K562 (cell line): Measurements from ENCODE around the gene LCE1F. TPM values are rescaled to one million over a fixed set of nuclear protein-coding genes. Genes with fewer than 3 reads are reported as not detected.
A peak's percentile ranks its signal among the peaks of the same experiment; 100 is the strongest.

Experiments
- ATAC-seq: fragments of 200-7000 bp; cut with Tn5 transposase; 3 replicates; pipeline ENCODE4 v1.9.1; 2020; ENCODE audit warnings: moderate library complexity
- BruUV-seq: library from RNA; stranded (reverse); fragments of 400-500 nt; replicated peaks from 2 replicates; lab custom pipeline; 2021; lab: Mats Ljungman, UMichigan
- CTCF ChIA-PET: fragments of 300-600 bp; formaldehyde crosslinking; extraction: SDS; loops from one replicate; lab custom pipeline; 2021; ENCODE audit warnings: low intra/inter-chr PET ratio; lab: Yijun Ruan, JAX
- POLR2A ChIA-PET: fragments of 300-600, 350-650 bp; sonication (Branson Sonifier 250); formaldehyde crosslinking; extraction: SDS; loops from one replicate; lab custom pipeline; 2021; ENCODE audit warnings: antibody characterized with exemption, inconsistent platforms; lab: Yijun Ruan, JAX
- DNase-seq, 4 experiments: peaks; one replicate each; pipeline versions ENCODE4 v3.0.0 to v3.0.0-alpha.2; 2011 to 2018; ENCODE audit warnings: low spot score in 3 of 4, mixed read lengths in 3 of 4; ENCODE audit errors: extremely low read depth in 1 of 4
- FAIRE-seq: peaks from 2 replicates; lab custom pipeline; 2011; peaks lifted over from hg19 to GRCh38; lab: Jason Lieb, UNC
- H2AFZ ChIP-seq: 2 replicates; pipeline ENCODE4 v1.6.0; 2011; ENCODE audit warnings: low read depth, low read length, control low read depth, inconsistent platforms
- H3K27ac ChIP-seq: fragments of 200-600 bp; 3 replicates; pipeline ENCODE4 v1.8.0; 2011; ENCODE audit warnings: low read depth, mild to moderate bottlenecking, control low read depth, inconsistent platforms, low read length, moderate library complexity, mixed read lengths; ENCODE audit errors: extremely low read depth
- H3K27me3 ChIP-seq, 2 experiments: fragments of 300-600 bp in 1 of 2; 2 replicates in 1 of 2; 3 replicates in 1 of 2; pipeline versions ENCODE4 v1.6.0 to v1.8.0; 2011; ENCODE audit warnings: inconsistent platforms in 2 of 2, low read length in 2 of 2, mild to moderate bottlenecking in 1 of 2, mixed read lengths in 1 of 2, moderate library complexity in 1 of 2; ENCODE audit not compliant: control insufficient read depth in 2 of 2, insufficient read depth in 2 of 2
- H3K36me3 ChIP-seq: fragments of 300-600 bp; 3 replicates; pipeline ENCODE4 v1.8.0; 2011; ENCODE audit warnings: mild to moderate bottlenecking, low read length, inconsistent platforms; ENCODE audit not compliant: control insufficient read depth, insufficient read depth
- H3K4me1 ChIP-seq, 2 experiments: fragments of 200-600 bp in 1 of 2; replicated peaks in 1 of 2; 2 replicates in 1 of 2; 3 replicates in 1 of 2; pipeline versions ENCODE4 v1.5.1 to v1.8.0; 2011; ENCODE audit warnings: inconsistent platforms in 2 of 2, low read length in 2 of 2, mild to moderate bottlenecking in 1 of 2, mixed read lengths in 1 of 2, moderate library complexity in 1 of 2; ENCODE audit not compliant: control insufficient read depth in 2 of 2, insufficient read depth in 2 of 2
- H3K4me2 ChIP-seq: 2 replicates; pipeline ENCODE4 v1.6.1; 2011; ENCODE audit warnings: low read length, control low read depth, inconsistent platforms, mixed read lengths; ENCODE audit not compliant: insufficient read depth
- H3K4me3 ChIP-seq: fragments of 200-600 bp; sonication (generic), shearing (Covaris generic); 2 replicates; pipeline ENCODE4 v1.5.1; 2016; ENCODE audit warnings: control low read depth, inconsistent platforms
- H3K79me2 ChIP-seq: fragments of 200-600 bp; 3 replicates; pipeline ENCODE4 v1.8.0; 2011; ENCODE audit warnings: low read length, inconsistent platforms; ENCODE audit not compliant: control insufficient read depth, insufficient read depth
- H3K9ac ChIP-seq, 2 experiments: 2 replicates each; pipeline versions ENCODE4 v1.6.0 to v1.6.1; 2011; ENCODE audit warnings: low read depth in 2 of 2, low read length in 2 of 2, control low read depth in 1 of 2, inconsistent platforms in 1 of 2, mild to moderate bottlenecking in 1 of 2, mixed read lengths in 1 of 2; ENCODE audit not compliant: insufficient read depth in 1 of 2
- H3K9me1 ChIP-seq: one replicate; pipeline ENCODE4 v1.6.0; 2011; ENCODE audit warnings: inconsistent platforms, mild to moderate bottlenecking, low read length, moderate library complexity; ENCODE audit not compliant: control insufficient read depth, insufficient read depth
- H3K9me3 ChIP-seq: replicated peaks from 2 replicates; pipeline ENCODE4 v1.5.1; 2011; ENCODE audit warnings: low read depth, low read length, inconsistent platforms; ENCODE audit not compliant: control insufficient read depth, insufficient read depth
- H4K20me1 ChIP-seq: replicated peaks from 2 replicates; pipeline ENCODE4 v1.6.1; 2011; ENCODE audit warnings: low read length, inconsistent platforms, mixed read lengths; ENCODE audit not compliant: control insufficient read depth, insufficient read depth
- TFE3 ChIP-seq: fragments of 450-650 bp; formaldehyde crosslinking; IDR thresholded peaks from 2 replicates; pipeline ENCODE4 v1.4.0; 2020; ENCODE audit warnings: mild to moderate bottlenecking, mixed read lengths
- ZNF232 ChIP-seq: sonication (generic); formaldehyde crosslinking; IDR thresholded peaks from 2 replicates; pipeline ENCODE4 v1.8.0; 2022; ENCODE audit warnings: mild to moderate bottlenecking, missing genetic modification reagents
- in situ Hi-C: fragments of 300-500 bp; cut with MboI; formaldehyde crosslinking; loops from 4 replicates; pipeline ENCODE4 v1.15.0; 2018; ENCODE audit warnings: inconsistent platforms, mixed read lengths
- intact Hi-C: fragments of 100-400 bp; cut with micrococcal nuclease; formaldehyde crosslinking; loops from 2 replicates; pipeline ENCODE4 v1.14.2; 2022
- polyA plus RNA-seq, 8 experiments: library from polyadenylated mRNA; depleted of rRNA in 4 of 8; stranded (reverse) in 5 of 8; unstranded in 3 of 8; fragments of >200 nt; fragmentation: Nextera tagmentation in 2 of 8; fragmentation: Illumina TruSeq in 1 of 8; extraction: Ambion mirVana in 2 of 8; extraction: Trizol in 1 of 8; gene quantifications; 2 replicates each; pipeline versions ENCODE4 v1.2.1 to v1.2.3, GENCODE V29; 2011 to 2014; ENCODE audit warnings: inconsistent platforms in 1 of 8, missing spikeins in 1 of 8
- total RNA-seq, 7 experiments: library from RNA; depleted of rRNA in 6 of 7; stranded (reverse); fragments of >200 nt in 6 of 7; fragmentation: Illumina TruSeq in 2 of 7; extraction: Trizol in 2 of 7; gene quantifications; 2 replicates each; pipeline versions ENCODE4 v1.2.1 to v1.2.3, GENCODE V29; 2011 to 2021; ENCODE audit warnings: low replicate concordance in 1 of 7

LCE1F gene
- total and polyA plus RNA-seq, 9 of the 15 experiments (the other 6 are each of a cell fraction or from before 2014, with no cell fraction given) = not detected

- Histone ChIP-seq H3K4me2 (no peak overlapping the region), H3K9ac (no peak overlapping the region), H3K27ac (no peak overlapping the region), H3K4me3 (no peak overlapping the region), H3K9me3 (no peaks in the 10 kb centered on the region), H2AFZ (no peak overlapping the region)
- POLR2A ChIA-PET = no interaction called here
- BruUV-seq = no TSS peak
- no peak for FAIRE-seq
- CTCF ChIA-PET = no interaction called here
- in situ Hi-C loops (no loop called here), intact Hi-C loops (no loop called here)
- DNase-seq = no peak
- TF ChIP-seq TFE3 (CRISPR knock-in tag) (peak; percentile 38; the same call in 1 of the 2 replicates), ZNF232 (CRISPR knock-in tag) (no peak)
- TF ChIP-seq, all 486 proteins: peak for 1
- Histone ChIP-seq H3K4me1 (no peaks in the 10 kb centered on the region), H3K79me2 (no peaks in the 10 kb centered on the region), H3K27me3 (no peaks in the 10 kb centered on the region), H3K36me3 (no peaks in the 10 kb centered on the region), H4K20me1 (no peaks in the 10 kb centered on the region), H3K9me1 (no peaks in the 10 kb centered on the region)
- ATAC-seq = no peak
These were observed 50.0 kb downstream of the LCE1F start for GRCh38 chr1:152824964-152825363.

Other genes with a start within 250 kb of the LCE1F start
Only the 7 nearest of the 24 such genes appear.
- gene LCE4A, start 67.0 kb upstream of the LCE1F start, total RNA-seq (2014; rRNA removed) = not detected in 2 replicates
- gene LCE4A, start 67.0 kb upstream of the LCE1F start, total RNA-seq (2014; rRNA removed; fragmentation: Illumina TruSeq; extraction: Trizol) = not detected in 2 replicates
- gene LCE4A, start 67.0 kb upstream of the LCE1F start, total RNA-seq (2015; rRNA removed; fragmentation: Illumina TruSeq; extraction: Trizol) = not detected in 2 replicates
- not detected in 2 replicates for gene LCE4A, start 67.0 kb upstream of the LCE1F start, total RNA-seq (2021)
- not detected in 2 replicates for gene LCE4A, start 67.0 kb upstream of the LCE1F start, polyA plus RNA-seq (2011; rRNA removed)
- not detected in 2 replicates for gene LCE4A, start 67.0 kb upstream of the LCE1F start, polyA plus RNA-seq (2014; fragmentation: Illumina TruSeq; extraction: Trizol)
- not detected for gene LCE4A, start 67.0 kb upstream of the LCE1F start, polyA plus RNA-seq (2014; fragmentation: Nextera tagmentation; extraction: Ambion mirVana)
- not detected in 2 replicates for gene LCE4A, start 67.0 kb upstream of the LCE1F start, polyA plus RNA-seq (2014; rRNA removed)
- gene KPRP, start 17.1 kb upstream of the LCE1F start, total RNA-seq (2014; rRNA removed) = not detected in 2 replicates
- gene KPRP, start 17.1 kb upstream of the LCE1F start, total RNA-seq (2014; rRNA removed; fragmentation: Illumina TruSeq; extraction: Trizol) = not detected in 2 replicates
- gene KPRP, start 17.1 kb upstream of the LCE1F start, total RNA-seq (2015; rRNA removed; fragmentation: Illumina TruSeq; extraction: Trizol) = not detected in 2 replicates
- gene KPRP, start 17.1 kb upstream of the LCE1F start, total RNA-seq (2021) = not detected in 2 replicates
- not detected in 2 replicates for gene KPRP, start 17.1 kb upstream of the LCE1F start, polyA plus RNA-seq (2011; rRNA removed)
- not detected in 2 replicates for gene KPRP, start 17.1 kb upstream of the LCE1F start, polyA plus RNA-seq (2014; fragmentation: Illumina TruSeq; extraction: Trizol)
- gene KPRP, start 17.1 kb upstream of the LCE1F start, polyA plus RNA-seq (2014; fragmentation: Nextera tagmentation; extraction: Ambion mirVana) = not detected
- not detected in 2 replicates for gene KPRP, start 17.1 kb upstream of the LCE1F start, polyA plus RNA-seq (2014; rRNA removed)
- gene LCE1E, start 11.1 kb downstream of the LCE1F start, total RNA-seq (2014; rRNA removed) = not detected in 2 replicates
- not detected in 2 replicates for gene LCE1E, start 11.1 kb downstream of the LCE1F start, total RNA-seq (2014; rRNA removed; fragmentation: Illumina TruSeq; extraction: Trizol)
- gene LCE1E, start 11.1 kb downstream of the LCE1F start, total RNA-seq (2015; rRNA removed; fragmentation: Illumina TruSeq; extraction: Trizol) = not detected in 2 replicates
- not detected in 2 replicates for gene LCE1E, start 11.1 kb downstream of the LCE1F start, total RNA-seq (2021)
- not detected in 2 replicates for gene LCE1E, start 11.1 kb downstream of the LCE1F start, polyA plus RNA-seq (2011; rRNA removed)
- gene LCE1E, start 11.1 kb downstream of the LCE1F start, polyA plus RNA-seq (2014; fragmentation: Illumina TruSeq; extraction: Trizol) = not detected in 2 replicates
- gene LCE1E, start 11.1 kb downstream of the LCE1F start, polyA plus RNA-seq (2014; fragmentation: Nextera tagmentation; extraction: Ambion mirVana) = not detected
- not detected in 2 replicates for gene LCE1E, start 11.1 kb downstream of the LCE1F start, polyA plus RNA-seq (2014; rRNA removed)
- gene LCE1D, start 21.6 kb downstream of the LCE1F start, total RNA-seq (2014; rRNA removed) = not detected in 2 replicates
- gene LCE1D, start 21.6 kb downstream of the LCE1F start, total RNA-seq (2014; rRNA removed; fragmentation: Illumina TruSeq; extraction: Trizol) = not detected in 2 replicates
- gene LCE1D, start 21.6 kb downstream of the LCE1F start, total RNA-seq (2015; rRNA removed; fragmentation: Illumina TruSeq; extraction: Trizol) = not detected in 2 replicates
- not detected in 2 replicates for gene LCE1D, start 21.6 kb downstream of the LCE1F start, total RNA-seq (2021)
- not detected in 2 replicates for gene LCE1D, start 21.6 kb downstream of the LCE1F start, polyA plus RNA-seq (2011; rRNA removed)
- not detected in 2 replicates for gene LCE1D, start 21.6 kb downstream of the LCE1F start, polyA plus RNA-seq (2014; fragmentation: Illumina TruSeq; extraction: Trizol)
- gene LCE1D, start 21.6 kb downstream of the LCE1F start, polyA plus RNA-seq (2014; fragmentation: Nextera tagmentation; extraction: Ambion mirVana) = not detected
- not detected in 2 replicates for gene LCE1D, start 21.6 kb downstream of the LCE1F start, polyA plus RNA-seq (2014; rRNA removed)
- not detected in 2 replicates for gene LCE1C, start 31.5 kb downstream of the LCE1F start, total RNA-seq (2014; rRNA removed)
- gene LCE1C, start 31.5 kb downstream of the LCE1F start, total RNA-seq (2014; rRNA removed; fragmentation: Illumina TruSeq; extraction: Trizol) = not detected in 2 replicates
- gene LCE1C, start 31.5 kb downstream of the LCE1F start, total RNA-seq (2015; rRNA removed; fragmentation: Illumina TruSeq; extraction: Trizol) = not detected in 2 replicates
- not detected in 2 replicates for gene LCE1C, start 31.5 kb downstream of the LCE1F start, total RNA-seq (2021)
- not detected in 2 replicates for gene LCE1C, start 31.5 kb downstream of the LCE1F start, polyA plus RNA-seq (2011; rRNA removed)
- gene LCE1C, start 31.5 kb downstream of the LCE1F start, polyA plus RNA-seq (2014; fragmentation: Illumina TruSeq; extraction: Trizol) = not detected in 2 replicates
- gene LCE1C, start 31.5 kb downstream of the LCE1F start, polyA plus RNA-seq (2014; fragmentation: Nextera tagmentation; extraction: Ambion mirVana) = not detected
- not detected in 2 replicates for gene LCE1C, start 31.5 kb downstream of the LCE1F start, polyA plus RNA-seq (2014; rRNA removed)
- not detected in 2 replicates for gene LCE1B, start 36.8 kb downstream of the LCE1F start, total RNA-seq (2014; rRNA removed)
- gene LCE1B, start 36.8 kb downstream of the LCE1F start, total RNA-seq (2014; rRNA removed; fragmentation: Illumina TruSeq; extraction: Trizol) = not detected in 2 replicates
- not detected in 2 replicates for gene LCE1B, start 36.8 kb downstream of the LCE1F start, total RNA-seq (2015; rRNA removed; fragmentation: Illumina TruSeq; extraction: Trizol)
- gene LCE1B, start 36.8 kb downstream of the LCE1F start, total RNA-seq (2021) = not detected in 2 replicates
- not detected in 2 replicates for gene LCE1B, start 36.8 kb downstream of the LCE1F start, polyA plus RNA-seq (2011; rRNA removed)
- gene LCE1B, start 36.8 kb downstream of the LCE1F start, polyA plus RNA-seq (2014; fragmentation: Illumina TruSeq; extraction: Trizol) = not detected in 2 replicates
- not detected for gene LCE1B, start 36.8 kb downstream of the LCE1F start, polyA plus RNA-seq (2014; fragmentation: Nextera tagmentation; extraction: Ambion mirVana)
- not detected in 2 replicates for gene LCE1B, start 36.8 kb downstream of the LCE1F start, polyA plus RNA-seq (2014; rRNA removed)
- gene LCE1A, start 52.3 kb downstream of the LCE1F start, total RNA-seq (2014; rRNA removed) = not detected in 2 replicates
- gene LCE1A, start 52.3 kb downstream of the LCE1F start, total RNA-seq (2014; rRNA removed; fragmentation: Illumina TruSeq; extraction: Trizol) = not detected in 2 replicates
- not detected in 2 replicates for gene LCE1A, start 52.3 kb downstream of the LCE1F start, total RNA-seq (2015; rRNA removed; fragmentation: Illumina TruSeq; extraction: Trizol)
- not detected in 2 replicates for gene LCE1A, start 52.3 kb downstream of the LCE1F start, total RNA-seq (2021)
- gene LCE1A, start 52.3 kb downstream of the LCE1F start, polyA plus RNA-seq (2011; rRNA removed) = not detected in 2 replicates
- not detected in 2 replicates for gene LCE1A, start 52.3 kb downstream of the LCE1F start, polyA plus RNA-seq (2014; fragmentation: Illumina TruSeq; extraction: Trizol)
- not detected for gene LCE1A, start 52.3 kb downstream of the LCE1F start, polyA plus RNA-seq (2014; fragmentation: Nextera tagmentation; extraction: Ambion mirVana)
- not detected in 2 replicates for gene LCE1A, start 52.3 kb downstream of the LCE1F start, polyA plus RNA-seq (2014; rRNA removed)